Uterus (tissue), 2 donors: ENCODE results near the gene C1QTNF6.

ENCODE experiments used
- CTCF ChIP-seq, 4 experiments: fragments of 200-600 bp in 2 of 4; fragments of 450-650 bp in 2 of 4; sonication (generic) in 2 of 4; IDR thresholded peaks; one replicate each; pipeline ENCODE4 v1.5.1; 2016 to 2019; ENCODE audit warnings: antibody characterized with exemption in 4 of 4, mild to moderate bottlenecking in 2 of 4, moderate library complexity in 1 of 4
- POLR2A ChIP-seq, 2 donors: fragments of 450-650 bp; IDR thresholded peaks; one replicate each; pipeline ENCODE4 v1.6.1; 2016; ENCODE audit warnings: antibody characterized with exemption in 2 of 2, mild to moderate bottlenecking in 1 of 2, moderate library complexity in 1 of 2

DNA sequence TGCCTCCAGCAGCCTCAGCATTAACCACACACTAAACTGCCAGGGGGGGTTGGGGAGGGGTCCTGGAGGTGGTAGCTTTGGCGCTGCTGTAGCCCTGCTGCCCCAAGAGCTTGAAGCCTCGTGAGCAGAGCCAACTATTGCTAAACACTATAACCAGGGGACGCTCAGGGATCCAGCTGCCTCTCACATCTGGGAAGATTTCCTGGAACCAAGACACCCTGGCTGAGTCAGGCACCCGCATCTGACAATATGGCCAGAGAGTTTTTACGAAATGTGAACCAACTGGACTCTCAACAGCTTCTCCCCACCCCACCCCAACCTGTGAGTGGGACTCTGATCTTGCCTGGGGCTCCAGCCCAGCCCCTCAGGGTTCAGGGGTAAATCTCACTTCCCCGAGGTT is 14.3 kb downstream of the C1QTNF6 start:
- TF ChIP-seq CTCF (IDR thresholded peaks at IDR 0.05): no peak
- no peak for TF ChIP-seq POLR2A (IDR thresholded peaks at IDR 0.05)
